ENCODE measurements around the gene TRAF2. TPM values are rescaled to one million over a fixed set of nuclear protein-coding genes. Genes with fewer than 3 reads are reported as not detected.

Gene TRAF2
- total and polyA plus RNA-seq, 2 of the 13 experiments (the other 11 are each of a cell fraction or from before 2014, with no cell fraction given): 12.4 to 13.6 TPM

GRCh38 chr9:136915632-136916329 lies 29.5 kb downstream of the TRAF2 start (continued):
- TF ChIP-seq HNF1A (IDR thresholded peaks at IDR 0.05; ENCODE audit: low read depth): no peak
- TF ChIP-seq HNF1A (CRISPR knock-in tag; IDR thresholded peaks at IDR 0.05; ENCODE audit: borderline replicate concordance): no peak
- TF ChIP-seq GTF2F1 (IDR thresholded peaks at IDR 0.05; ENCODE audit: low read length): no peak
- TF ChIP-seq ELF1 (CRISPR knock-in tag; IDR thresholded peaks at IDR 0.05): no peak

DNA sequence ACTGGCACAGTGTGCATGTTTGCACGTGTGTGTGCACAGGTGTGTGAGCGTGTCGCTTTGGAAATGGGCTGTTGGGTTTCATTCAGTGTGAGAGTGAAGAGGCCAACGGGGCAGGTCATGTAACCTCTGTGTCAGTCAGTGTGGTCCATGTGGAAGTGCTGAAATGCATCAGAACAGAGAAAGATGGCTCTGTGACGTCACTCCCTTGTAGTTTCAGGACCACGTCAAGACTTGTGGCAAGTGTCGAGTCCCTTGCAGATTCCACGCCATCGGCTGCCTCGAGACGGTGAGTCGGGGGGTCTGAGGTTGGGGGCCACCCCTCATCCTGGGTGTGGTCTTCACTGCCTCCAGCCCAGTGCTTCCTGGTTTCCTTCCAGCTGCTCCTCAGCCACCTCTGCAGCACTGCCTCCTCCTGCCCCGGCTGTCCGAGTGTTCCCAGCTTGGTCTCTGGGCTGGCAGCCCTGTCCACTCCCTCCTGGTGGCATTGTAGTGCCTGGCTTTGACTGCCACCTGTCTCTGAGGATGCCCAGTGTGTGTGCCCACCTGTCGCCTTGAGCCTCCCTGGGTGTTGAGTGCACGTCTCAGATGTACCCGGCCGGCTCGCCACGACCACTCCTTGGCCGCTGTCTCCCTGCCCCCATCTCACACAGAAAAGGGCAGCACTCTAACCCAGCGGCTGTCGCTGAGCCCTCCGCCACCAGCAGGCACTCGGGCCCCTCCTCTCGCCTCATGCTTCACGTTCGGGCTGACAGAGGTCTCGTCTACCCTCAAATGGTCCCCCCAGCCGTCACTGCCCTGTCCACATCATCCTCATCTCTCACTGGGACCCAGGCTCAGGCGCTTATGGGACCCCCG lies 30.2 kb downstream of the TRAF2 start:
- ChIA-PET CTCF (ENCODE audit: low intra/inter-chr PET ratio, low total read pairs) (no interaction called here), POLR2A (no interaction called here)
- no TSS peak for BruUV-seq (replicated peaks)
- no peaks in the 10 kb centered on the region for H4K20me1 ChIP-seq (ENCODE audit: insufficient read depth, low read length)
- intact Hi-C loops (cut with micrococcal nuclease; ENCODE audit: unreplicated experiment) (no loop called here), in situ Hi-C loops (cut with HindIII; ENCODE audit: extremely low pct_ligation_motif_present, low pct_unique_long_range_greater_than_20kb) (no loop called here)
- no peaks in the 10 kb centered on the region for H3K9me3 ChIP-seq (ENCODE audit: low read length)
- no peak for DNase-seq (ENCODE audit: low spot score)
- no peak overlapping the region for H3K4me2 ChIP-seq (ENCODE audit: low read depth, low read length)
- H3K79me2 ChIP-seq (ENCODE audit: insufficient read depth, low read length): peaks cover 4% of the 10 kb centered on the region
- ATAC-seq: no peak
- no peak overlapping the region for H2AFZ ChIP-seq (ENCODE audit: low read length)
- no peak overlapping the region for H3K27ac ChIP-seq (ENCODE audit: extremely low read length, insufficient read depth, low read length)
- TF ChIP-seq RBM22 (optimal IDR thresholded peaks at IDR 0.05; ENCODE audit: low read length) (peak; percentile 41), AFF4 (CRISPR knock-in tag; IDR thresholded peaks at IDR 0.05) (no peak)
- no peak overlapping the region for H3K4me3 ChIP-seq (replicated peaks in 1 of 3; ENCODE audit: insufficient read depth in 1 of 3, low read depth in 2 of 3, low read length in 3 of 3)
- FAIRE-seq: no peak
- 96% methylated on average over 30 of the region's 32 CpGs for WGBS (ENCODE audit: low lambda C conversion rate)
- no peaks in the 10 kb centered on the region for H3K4me1 ChIP-seq (ENCODE audit: insufficient read depth, low read length)
- no peaks in the 10 kb centered on the region for H3K27me3 ChIP-seq (ENCODE audit: control insufficient read depth in 1 of 2, insufficient read depth in 2 of 2, low read length in 2 of 2)
- peaks cover 34 to 63% of the 10 kb centered on the region in 2 experiments for H3K36me3 ChIP-seq (replicated peaks in 1 of 2; ENCODE audit: control insufficient read depth in 1 of 2, insufficient read depth in 2 of 2, low read length in 2 of 2)
- no peak overlapping the region for H3K9ac ChIP-seq (ENCODE audit: insufficient read depth, low read depth, low read length)
